GM12873 (cell line): Measurements from ENCODE around the gene POLR1A.

ENCODE experiments used
- CTCF ChIP-seq: IDR thresholded peaks from 2 replicates; pipeline ENCODE4 v1.5.1; 2012; ENCODE audit warnings: low read depth, mild to moderate bottlenecking, moderate library complexity, low read length, control low read depth; ENCODE audit not compliant: insufficient read depth; ENCODE audit errors: missing control alignments

Gene POLR1A

GRCh38 chr2:86139981-86140380 lies 34.3 kb upstream of the POLR1A start:
- TF ChIP-seq CTCF, result no peak

GRCh38 chr2:86138736-86139625 lies 33.3 kb upstream of the POLR1A start:
- no peak for TF ChIP-seq CTCF

- no peak for TF ChIP-seq CTCF
Measured at GRCh38 chr2:86136141-86136540, 30.5 kb upstream of the POLR1A start.

DNA sequence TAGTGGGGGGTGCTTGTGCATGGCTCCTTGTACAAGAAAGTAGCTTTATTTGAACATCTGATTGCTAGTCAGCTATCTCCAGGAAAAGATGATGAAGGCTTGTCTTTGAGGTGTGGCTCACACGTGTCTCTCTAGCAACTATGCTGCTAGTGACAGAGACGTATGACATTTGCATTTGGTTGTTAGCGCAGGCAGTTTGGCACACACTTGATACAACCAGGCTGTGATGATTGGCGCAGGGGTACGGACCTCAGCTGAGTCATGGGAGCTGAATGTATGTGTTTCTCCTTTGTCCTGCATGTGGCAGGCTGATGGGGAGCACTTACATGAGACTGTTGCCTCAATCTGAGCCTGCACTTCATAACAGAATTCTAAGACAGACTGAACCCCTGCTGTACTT lies 30.0 kb upstream of the POLR1A start:
- TF ChIP-seq CTCF, result no peak

DNA sequence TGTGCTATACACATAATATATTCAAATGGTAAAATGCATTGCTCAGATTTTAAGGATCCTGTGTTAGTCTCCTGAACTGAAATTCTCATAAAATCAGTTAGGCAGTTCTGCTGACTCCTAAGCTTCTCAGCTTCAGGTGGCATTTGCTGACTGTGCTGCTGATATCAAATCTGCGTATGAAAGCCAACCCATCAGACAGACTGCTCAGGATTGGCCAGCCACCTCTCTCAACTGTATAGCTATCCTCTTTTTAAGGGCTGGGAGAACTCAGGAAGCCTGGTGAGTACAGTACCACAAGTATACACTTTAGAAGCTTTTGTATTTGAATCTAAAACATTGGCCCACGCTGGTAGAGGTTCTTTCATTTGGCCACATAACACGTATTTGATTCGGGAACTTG lies 29.0 kb upstream of the POLR1A start:
- no peak for TF ChIP-seq CTCF

GRCh38 chr2:86124683-86125082 lies 19.0 kb upstream of the POLR1A start:
- no peak for TF ChIP-seq CTCF

GRCh38 chr2:86123328-86123925 lies 17.7 kb upstream of the POLR1A start:
- no peak for TF ChIP-seq CTCF
